Measurements from ENCODE around the gene HIC2.
"Not testable (repeated sequence)": the region's sequence is repeated elsewhere in the genome, so short reads cannot be mapped to it uniquely, and the experiment has no call there.

HIC2 gene

GRCh38 chr22:21417227-21417746, at the start of gene HIC2:
HIC2 (plus strand) TSS chr22:21417371; CDS start chr22:21442832, 25,461 bp downstream.
- H3K4me3 ChIP-seq (ENCODE audit: control insufficient read depth, low read depth, low read length), result peak within 1 kb of the TSS; percentile 40
- not testable (repeated sequence) for DNase-seq (ENCODE audit: low read depth)

GRCh38 chr22:21368603-21369310, 48.4 kb upstream of the HIC2 start:
- not testable (repeated sequence) for H3K4me3 ChIP-seq (ENCODE audit: control insufficient read depth, low read depth, low read length); DNase-seq (ENCODE audit: low read depth)

GRCh38 chr22:21375880-21376279, 41.3 kb upstream of the HIC2 start:
- not testable (repeated sequence) for DNase-seq (ENCODE audit: low read depth); H3K4me3 ChIP-seq (ENCODE audit: control insufficient read depth, low read depth, low read length)

GRCh38 chr22:21383701-21384467, 33.3 kb upstream of the HIC2 start, which contains the start of gene RIMBP3B:
RIMBP3B (plus strand) TSS chr22:21383751; CDS start chr22:21383859, 108 bp downstream.
- DNase-seq (ENCODE audit: low read depth); H3K4me3 ChIP-seq (ENCODE audit: control insufficient read depth, low read depth, low read length): not testable (repeated sequence)

- not testable (repeated sequence) for DNase-seq (ENCODE audit: low read depth); H3K4me3 ChIP-seq (ENCODE audit: control insufficient read depth, low read depth, low read length)
These were observed 32.5 kb upstream of the HIC2 start for GRCh38 chr22:21384468-21385357.

- H3K4me3 ChIP-seq (ENCODE audit: control insufficient read depth, low read depth, low read length); DNase-seq (ENCODE audit: low read depth): not testable (repeated sequence)
These were observed 27.7 kb upstream of the HIC2 start for GRCh38 chr22:21389480-21389879.

GRCh38 chr22:21390013-21390412, 27.2 kb upstream of the HIC2 start:
- H3K4me3 ChIP-seq (ENCODE audit: control insufficient read depth, low read depth, low read length); DNase-seq (ENCODE audit: low read depth): not testable (repeated sequence)

- not testable (repeated sequence) for DNase-seq (ENCODE audit: low read depth); H3K4me3 ChIP-seq (ENCODE audit: control insufficient read depth, low read depth, low read length)
These were observed 22.6 kb upstream of the HIC2 start for GRCh38 chr22:21394613-21395012.

- not testable (repeated sequence) for H3K4me3 ChIP-seq (ENCODE audit: control insufficient read depth, low read depth, low read length); DNase-seq (ENCODE audit: low read depth)
These were observed 15.8 kb upstream of the HIC2 start for GRCh38 chr22:21401197-21401969.

GRCh38 chr22:21402763-21403314, 14.3 kb upstream of the HIC2 start:
- not testable (repeated sequence) for DNase-seq (ENCODE audit: low read depth); H3K4me3 ChIP-seq (ENCODE audit: control insufficient read depth, low read depth, low read length)

- not testable (repeated sequence) for H3K4me3 ChIP-seq (ENCODE audit: control insufficient read depth, low read depth, low read length); DNase-seq (ENCODE audit: low read depth)
These were observed 10.0 kb upstream of the HIC2 start for GRCh38 chr22:21407139-21407538.

GRCh38 chr22:21407792-21408191, 9.4 kb upstream of the HIC2 start:
- not testable (repeated sequence) for DNase-seq (ENCODE audit: low read depth); H3K4me3 ChIP-seq (ENCODE audit: control insufficient read depth, low read depth, low read length)

- H3K4me3 ChIP-seq (ENCODE audit: control insufficient read depth, low read depth, low read length); DNase-seq (ENCODE audit: low read depth): not testable (repeated sequence)
These were observed 796 bp upstream of the HIC2 start for GRCh38 chr22:21416375-21416774.

GRCh38 chr22:21417853-21418252, 682 bp downstream of the HIC2 start:
- not testable (repeated sequence) for DNase-seq (ENCODE audit: low read depth)
- peak overlapping the region; percentile 40 for H3K4me3 ChIP-seq (ENCODE audit: control insufficient read depth, low read depth, low read length)

- not testable (repeated sequence) for DNase-seq (ENCODE audit: low read depth); H3K4me3 ChIP-seq (ENCODE audit: control insufficient read depth, low read depth, low read length)
These were observed 1.9 kb downstream of the HIC2 start for GRCh38 chr22:21418974-21419638.

GRCh38 chr22:21420180-21420763, 3.1 kb downstream of the HIC2 start:
- not testable (repeated sequence) for DNase-seq (ENCODE audit: low read depth); H3K4me3 ChIP-seq (ENCODE audit: control insufficient read depth, low read depth, low read length)

All from AG09309 (cell line).